A549 (cell line): ENCODE results near the gene TBC1D22A. TPM values are rescaled to one million over a fixed set of nuclear protein-coding genes. Genes with fewer than 3 reads are reported as not detected.

ENCODE experiments used
- ATAC-seq, 2 experiments: fragments of 200-7000 bp in 1 of 2; fragments of >200 bp in 1 of 2; cut with Nextera tagmentation in 1 of 2; cut with Tn5 transposase in 1 of 2; 3 replicates each; pipeline versions ENCODE4 v1.8.0 to v1.9.1; 2018 to 2020; ENCODE audit warnings: mild to moderate bottlenecking in 1 of 2, moderate library complexity in 1 of 2
- CTCF ChIA-PET: fragments of 300-600 bp; sonication (Branson Sonifier 250); formaldehyde crosslinking; extraction: SDS; loops from one replicate; lab custom pipeline; 2021; ENCODE audit warnings: antibody characterized with exemption, inconsistent platforms; lab: Yijun Ruan, JAX
- POLR2A ChIA-PET: fragments of 350-600 bp; formaldehyde crosslinking; extraction: SDS; loops from one replicate; lab custom pipeline; 2021; ENCODE audit warnings: antibody characterized with exemption, inconsistent platforms; lab: Yijun Ruan, JAX
- DNase-seq, 2 experiments: peaks; one replicate each; pipeline versions ENCODE4 v3.0.0 to v3.0.0-alpha.2; 2011 to 2016; ENCODE audit warnings: low read depth in 1 of 2, low spot score in 1 of 2
- FAIRE-seq: peaks from 2 replicates; lab custom pipeline; 2011; peaks lifted over from hg19 to GRCh38; lab: Jason Lieb, UNC
- H3K27ac ChIP-seq, 2 experiments: fragments of >200 bp; sonication (Bioruptor Twin); formaldehyde crosslinking; 3 replicates each; pipeline ENCODE4 v1.5.1; 2016 to 2017
- H3K4me1 ChIP-seq: fragments of >200 bp; sonication (Bioruptor Twin); formaldehyde crosslinking; 3 replicates; pipeline ENCODE4 v1.6.1; 2016
- H3K4me2 ChIP-seq: fragments of >200 bp; sonication (Bioruptor Twin); formaldehyde crosslinking; 3 replicates; pipeline ENCODE4 v1.6.1; 2016
- H3K4me3 ChIP-seq: fragments of >200 bp; sonication (Bioruptor Twin); formaldehyde crosslinking; 3 replicates; pipeline ENCODE4 v1.5.1; 2016
- H3K9me3 ChIP-seq: fragments of >200 bp; sonication (Bioruptor Twin); formaldehyde crosslinking; 3 replicates; pipeline ENCODE4 v1.6.1; 2016
- ATOH8 ChIP-seq: fragments of 250-450 bp; sonication (Bioruptor Pico); IDR thresholded peaks from 2 replicates; pipeline ENCODE4 v1.5.0; 2020; ENCODE audit warnings: low read depth, mild to moderate bottlenecking, moderate library complexity
- BHLHE40 ChIP-seq: IDR thresholded peaks from 2 replicates; pipeline ENCODE4 v1.6.1; 2012; ENCODE audit warnings: low read depth, low read length, inconsistent platforms
- CHD2 ChIP-seq: fragments of 150-350 bp; IDR thresholded peaks from 2 replicates; pipeline ENCODE4 v1.6.1; 2014; ENCODE audit warnings: low read length; ENCODE audit not compliant: partially characterized antibody
- CTCF ChIP-seq: fragments of >200 bp; sonication (Bioruptor Twin); formaldehyde crosslinking; IDR thresholded peaks from 3 replicates; pipeline ENCODE4 v1.5.1; 2016
- E2F6 ChIP-seq: IDR thresholded peaks from 2 replicates; pipeline ENCODE4 v1.6.1; 2012; ENCODE audit warnings: low read depth, borderline replicate concordance
- EHMT2 ChIP-seq: fragments of 200-600 bp; sonication (generic); IDR thresholded peaks from 2 replicates; pipeline ENCODE4 v1.6.1; 2016; ENCODE audit warnings: antibody characterized with exemption, low read depth, mild to moderate bottlenecking, moderate library complexity
- FOSL2 ChIP-seq, 2 experiments: fragments of 450-650 bp in 1 of 2; fragments of >200 bp in 1 of 2; sonication (Bioruptor Twin) in 1 of 2; formaldehyde crosslinking; IDR thresholded peaks; 2 replicates each; pipeline versions ENCODE4 v1.5.0 to v1.6.1; 2016 to 2020; ENCODE audit warnings: mild to moderate bottlenecking in 1 of 2, moderate library complexity in 1 of 2
- HES2 ChIP-seq: fragments of >200 bp; sonication (Bioruptor Twin); formaldehyde crosslinking; IDR thresholded peaks from 2 replicates; pipeline ENCODE4 v1.6.1; 2016
- HOXB13 ChIP-seq: fragments of 250-450 bp; sonication (Bioruptor Pico); IDR thresholded peaks from 2 replicates; pipeline ENCODE4 v1.5.0; 2020; ENCODE audit warnings: low read depth, mild to moderate bottlenecking, moderate library complexity
- JUNB ChIP-seq: fragments of >200 bp; sonication (Bioruptor Twin); formaldehyde crosslinking; IDR thresholded peaks from 2 replicates; pipeline ENCODE4 v1.6.1; 2016
- KDM5A ChIP-seq: fragments of 200-600 bp; sonication (generic); IDR thresholded peaks from 2 replicates; pipeline ENCODE4 v1.6.1; 2016; ENCODE audit warnings: antibody characterized with exemption, mild to moderate bottlenecking
- NR3C1 ChIP-seq: fragments of >200 bp; sonication (Bioruptor Twin); formaldehyde crosslinking; IDR thresholded peaks from 3 replicates; pipeline ENCODE4 v1.6.1; 2017
- PBX3 ChIP-seq: IDR thresholded peaks from 2 replicates; pipeline ENCODE4 v1.6.1; 2012
- POLR2A ChIP-seq: IDR thresholded peaks from 2 replicates; pipeline ENCODE4 v1.6.1; 2012; ENCODE audit warnings: mild to moderate bottlenecking, low read length
- POLR2AphosphoS2 ChIP-seq: conservative IDR thresholded peaks from 2 replicates; pipeline ENCODE4 v1.6.1; 2012; ENCODE audit warnings: low read length, improper control_type of control experiment, inconsistent platforms
- RAD21 ChIP-seq, 2 experiments: fragments of >200 bp in 1 of 2; sonication (Bioruptor Twin) in 1 of 2; formaldehyde crosslinking in 1 of 2; IDR thresholded peaks in 1 of 2; conservative IDR thresholded peaks in 1 of 2; 2 replicates in 1 of 2; 3 replicates in 1 of 2; pipeline ENCODE4 v1.6.1; 2012 to 2018; ENCODE audit warnings: inconsistent platforms in 1 of 2
- REST ChIP-seq: fragments of 200-600 bp; sonication (generic); IDR thresholded peaks from 2 replicates; pipeline ENCODE4 v1.6.1; 2016; ENCODE audit warnings: antibody characterized with exemption, mild to moderate bottlenecking, moderate library complexity
- RFX5 ChIP-seq: fragments of 450-650 bp; IDR thresholded peaks from 2 replicates; pipeline ENCODE4 v1.7.1; 2014; ENCODE audit warnings: antibody characterized with exemption, mild to moderate bottlenecking, moderate library complexity
- WGBS: methylation state at CpG from one replicate; pipeline ENCODE4 v1.1.6; 2017; ENCODE audit errors: missing lambda C conversion rate; 5-methylcytosine and 5-hydroxymethylcytosine counted together
- polyA plus RNA-seq, 4 experiments: library from polyadenylated mRNA; depleted of rRNA in 3 of 4; stranded (reverse); fragments of >200 nt; fragmentation: RNase III in 1 of 4; extraction: RNeasy Plus Mini Kit Qiagen cat#74134 plus additional on column Dnase treatment in 1 of 4; gene quantifications; 2 replicates in 3 of 4; 3 replicates in 1 of 4; pipeline ENCODE4 v1.2.3, GENCODE V29; 2011 to 2017

Gene TBC1D22A
- polyA plus RNA-seq, 2 of the 4 experiments (the other 2 are of a cell fraction): 8.9 to 10.8 TPM

- TF ChIP-seq HOXB13 (CRISPR knock-in tag) (no peak), POLR2A (no peak), POLR2AphosphoS2 (no peak)
Observed at GRCh38 chr22:46794067-46794466, 31.6 kb downstream of the TBC1D22A start (continued).

GRCh38 chr22:46794491-46794890 lies 32.0 kb downstream of the TBC1D22A start:
- Histone ChIP-seq H3K27ac (no peak overlapping the region), H3K4me1 (peaks cover 6% of the 10 kb centered on the region; the same call in 2 of the 3 replicates), H3K4me3 (no peak overlapping the region), H3K4me2 (no peak overlapping the region), H3K9me3 (no peaks in the 10 kb centered on the region)
- ATAC-seq (no peak), DNase-seq (no peak), FAIRE-seq (no peak)
- WGBS: 85% methylated on average over 11 of the region's 12 CpGs
- ChIA-PET POLR2A (interaction anchor here (1.1 kb wide), 1 partner anchor 32 kb away, joined by 3 read pairs; the partner anchor contains the start of gene TBC1D22A), CTCF (interaction anchor here (0.5 to 4.5 kb wide), 7 partner anchors 9 to 56 kb away, joined by 3 to 34 read pairs (median 4); partner anchors contain the start of gene CERK)
- TF ChIP-seq ATOH8 (no peak), E2F6 (no peak), PBX3 (no peak), RFX5 (no peak), HES2 (no peak), EHMT2 (no peak), KDM5A (no peak), FOSL2 (IDR thresholded peaks at IDR 0.05) (no peak), FOSL2 (CRISPR knock-in tag; IDR thresholded peaks at IDR 0.05) (no peak), RAD21 (conservative IDR thresholded peaks at IDR 0.05 in 1 of 2, IDR thresholded peaks at IDR 0.05 in 1 of 2) (no peak), CHD2 (no peak), REST (no peak), BHLHE40 (no peak), NR3C1 (no peak), CTCF (no peak), JUNB (no peak)
